Mesendoderm (in vitro differentiated cells): Measurements from ENCODE around the gene LETM1.

Source experiments
- DNase-seq: peaks from one replicate; pipeline ENCODE4 v3.0.0; 2013
- H2AK5ac ChIP-seq: 2 replicates; pipeline ENCODE4 v1.6.1; 2013; ENCODE audit warnings: low read length, inconsistent platforms
- H2BK120ac ChIP-seq: 2 replicates; pipeline ENCODE4 v1.6.1; 2013; ENCODE audit warnings: low read depth, mild to moderate bottlenecking, low read length, moderate library complexity, mixed read lengths
- H2BK15ac ChIP-seq: replicated peaks from 2 replicates; pipeline ENCODE4 v1.6.1; 2013; ENCODE audit warnings: low read depth, mild to moderate bottlenecking, moderate library complexity
- H2BK5ac ChIP-seq: 2 replicates; pipeline ENCODE4 v1.6.1; 2013; ENCODE audit warnings: low read length, inconsistent platforms
- H3K18ac ChIP-seq: 2 replicates; pipeline ENCODE4 v1.6.1; 2013; ENCODE audit warnings: mild to moderate bottlenecking, low read length, mixed read lengths
- H3K23ac ChIP-seq: one replicate; pipeline ENCODE4 v1.6.1; 2013; ENCODE audit warnings: low read length
- H3K27ac ChIP-seq: 2 replicates; pipeline ENCODE4 v1.5.1; 2013; ENCODE audit warnings: low read depth, mild to moderate bottlenecking, inconsistent platforms, low read length, moderate library complexity
- H3K27me3 ChIP-seq: 2 replicates; pipeline ENCODE4 v1.6.1; 2013; ENCODE audit warnings: low read length, control low read depth, mild to moderate bottlenecking, inconsistent platforms; ENCODE audit not compliant: insufficient read depth, poor library complexity
- H3K36me3 ChIP-seq: 2 replicates; pipeline ENCODE4 v1.6.1; 2013; ENCODE audit warnings: low read length, inconsistent platforms; ENCODE audit not compliant: control insufficient read depth, insufficient read depth
- H3K4ac ChIP-seq: one replicate; pipeline ENCODE4 v1.6.1; 2013; ENCODE audit warnings: low read depth, mild to moderate bottlenecking, low read length, moderate library complexity
- H3K4me1 ChIP-seq: 2 replicates; pipeline ENCODE4 v1.6.1; 2013; ENCODE audit warnings: low read depth, low read length, inconsistent platforms; ENCODE audit not compliant: control insufficient read depth
- H3K4me2 ChIP-seq: 2 replicates; pipeline ENCODE4 v1.6.1; 2013; ENCODE audit warnings: low read length
- H3K4me3 ChIP-seq: 2 replicates; pipeline ENCODE4 v1.5.1; 2013; ENCODE audit warnings: mild to moderate bottlenecking, low read length
- H3K56ac ChIP-seq: one replicate; pipeline ENCODE4 v1.6.1; 2013; ENCODE audit warnings: low read length
- H3K79me1 ChIP-seq: 2 replicates; pipeline ENCODE4 v1.6.1; 2013; ENCODE audit warnings: low read length, inconsistent platforms
- H3K79me2 ChIP-seq: 2 replicates; pipeline ENCODE4 v1.6.1; 2013; ENCODE audit warnings: mild to moderate bottlenecking, low read length; ENCODE audit not compliant: control insufficient read depth, insufficient read depth
- H3K9ac ChIP-seq: 2 replicates; pipeline ENCODE4 v1.6.1; 2013; ENCODE audit warnings: low read length, inconsistent platforms
- H4K5ac ChIP-seq: one replicate; pipeline ENCODE4 v1.6.1; 2013; ENCODE audit warnings: low read length
- H4K8ac ChIP-seq: one replicate; pipeline ENCODE4 v1.6.1; 2013; ENCODE audit warnings: low read depth, mild to moderate bottlenecking, control low read depth, low read length, moderate library complexity
- WGBS: extraction: QIAGEN DNeasy Blood & Tissue Kit; methylation state at CpG from one replicate; pipeline ENCODE4 v1.1.7; 2013; ENCODE audit warnings: low lambda C conversion rate, missing lambda C conversion rate; ENCODE audit not compliant: insufficient coverage; ENCODE audit errors: extremely low coverage; 5-methylcytosine and 5-hydroxymethylcytosine counted together

The LETM1 gene

DNA sequence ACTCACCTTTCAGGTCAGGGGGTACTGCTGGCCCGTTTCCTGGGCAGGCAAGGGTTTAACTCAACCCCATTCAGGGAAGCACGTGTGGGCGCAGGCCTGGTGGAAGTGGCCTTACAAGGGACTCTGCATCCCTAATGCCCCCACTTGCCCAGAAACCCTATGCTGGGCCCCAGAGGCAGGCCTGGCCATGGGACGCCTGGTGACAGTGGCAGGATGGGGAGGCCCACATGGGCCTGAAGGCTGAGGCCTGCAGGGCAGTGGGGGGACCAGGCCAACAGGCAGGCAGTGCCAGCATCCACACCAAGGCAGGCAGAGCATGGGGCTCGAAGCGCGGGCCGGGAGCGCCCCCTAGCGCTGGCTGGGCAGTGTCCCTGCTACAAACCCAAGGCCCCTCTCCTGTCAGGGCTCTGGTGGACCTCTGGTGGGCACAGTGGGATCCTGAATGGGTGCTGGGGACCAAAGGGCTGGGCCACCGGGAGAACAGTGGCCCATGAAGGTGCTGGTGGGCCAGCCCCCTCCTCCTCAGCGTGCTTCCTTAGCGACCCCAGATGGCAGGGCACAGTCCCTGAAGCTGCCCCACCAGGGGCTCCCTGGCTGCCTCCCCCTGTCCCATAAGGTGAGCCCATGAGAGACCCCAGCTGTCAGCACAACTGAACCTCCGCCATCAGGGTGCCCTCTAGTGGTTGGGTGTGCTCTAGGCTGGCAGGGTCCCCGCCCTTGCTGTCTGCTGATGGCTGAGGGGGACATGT, 46.0 kb downstream of the LETM1 start:
- H3K4ac ChIP-seq = no peak overlapping the region
- H3K56ac ChIP-seq = no peak overlapping the region
- no peak overlapping the region for H2BK120ac ChIP-seq
- peak; percentile 89 for DNase-seq
- H4K8ac ChIP-seq = no peak overlapping the region
- no peak overlapping the region for H3K18ac ChIP-seq
- peaks cover 9% of the 10 kb centered on the region for H3K36me3 ChIP-seq
- H2BK15ac ChIP-seq = no peak overlapping the region
- no peak overlapping the region for H3K4me2 ChIP-seq
- no peak overlapping the region for H3K9ac ChIP-seq
- no peaks in the 10 kb centered on the region for H3K79me2 ChIP-seq
- H2BK5ac ChIP-seq = no peak overlapping the region
- WGBS = no CpG with 5 or more reads among the region's 15 CpGs
- no peak overlapping the region for H3K23ac ChIP-seq
- H3K27ac ChIP-seq = no peak overlapping the region
- no peaks in the 10 kb centered on the region for H3K4me1 ChIP-seq
- no peak overlapping the region for H3K4me3 ChIP-seq
- H3K79me1 ChIP-seq = no peaks in the 10 kb centered on the region
- H3K27me3 ChIP-seq = no peaks in the 10 kb centered on the region
- no peak overlapping the region for H2AK5ac ChIP-seq
- H4K5ac ChIP-seq = no peak overlapping the region

DNA sequence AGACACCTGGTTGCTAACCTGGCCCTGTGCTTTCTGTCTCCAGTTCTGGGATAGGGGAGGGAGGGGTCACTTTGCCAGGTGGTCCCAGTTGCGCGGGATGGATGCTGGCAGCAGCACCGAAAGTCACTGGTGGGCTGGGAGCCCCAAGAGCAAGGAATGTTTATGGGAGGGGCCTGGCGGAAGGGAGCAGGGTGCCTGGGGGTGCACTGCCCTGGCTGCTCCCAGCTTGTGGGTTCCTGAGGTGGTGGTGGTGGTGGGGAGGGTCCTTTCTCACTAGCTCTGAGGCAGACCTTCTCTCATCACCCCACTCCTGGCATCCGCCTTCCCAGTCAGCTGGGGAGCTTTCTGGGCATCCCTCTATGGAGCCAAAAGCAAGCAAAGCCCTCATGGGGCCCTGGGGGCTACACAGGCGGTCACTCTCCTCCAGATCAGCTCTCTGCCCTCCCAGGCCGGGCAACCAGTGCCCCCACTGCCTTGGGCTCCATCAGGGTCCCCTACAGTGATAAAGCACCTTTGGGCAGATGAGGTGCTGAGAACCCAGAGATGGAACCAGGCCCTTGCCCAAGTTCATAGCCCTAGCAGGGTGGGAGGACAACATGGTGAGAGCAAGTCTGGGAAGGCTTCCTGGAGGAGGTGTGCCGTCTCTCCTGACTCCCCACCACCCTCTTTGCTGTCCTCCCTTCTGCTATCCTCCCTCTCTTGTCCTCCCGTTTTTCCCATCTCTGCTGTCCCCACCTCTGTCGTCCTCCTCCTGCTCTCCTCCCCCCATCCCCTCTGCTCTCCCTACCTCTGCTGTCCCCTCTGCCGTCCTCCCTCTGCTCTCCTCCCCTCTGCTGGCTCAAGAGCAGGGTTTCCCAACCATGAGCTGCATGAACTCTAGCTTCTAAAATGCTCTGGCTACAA, 46.9 kb downstream of the LETM1 start:
- WGBS = no CpG with 5 or more reads among the region's 11 CpGs
- H3K79me2 ChIP-seq = no peaks in the 10 kb centered on the region
- H2BK5ac ChIP-seq = no peak overlapping the region
- no peak overlapping the region for H4K5ac ChIP-seq
- H3K4me1 ChIP-seq = no peaks in the 10 kb centered on the region
- H3K27me3 ChIP-seq = no peaks in the 10 kb centered on the region
- no peak for DNase-seq
- no peak overlapping the region for H3K56ac ChIP-seq
- no peak overlapping the region for H2AK5ac ChIP-seq
- H4K8ac ChIP-seq = no peak overlapping the region
- H3K4ac ChIP-seq = no peak overlapping the region
- no peaks in the 10 kb centered on the region for H3K79me1 ChIP-seq
- H3K9ac ChIP-seq = no peak overlapping the region
- no peak overlapping the region for H2BK15ac ChIP-seq
- no peak overlapping the region for H3K4me2 ChIP-seq
- no peak overlapping the region for H3K18ac ChIP-seq
- H2BK120ac ChIP-seq = no peak overlapping the region
- no peak overlapping the region for H3K23ac ChIP-seq
- no peak overlapping the region for H3K4me3 ChIP-seq
- H3K36me3 ChIP-seq = peaks cover 7% of the 10 kb centered on the region
- H3K27ac ChIP-seq = no peak overlapping the region

DNA sequence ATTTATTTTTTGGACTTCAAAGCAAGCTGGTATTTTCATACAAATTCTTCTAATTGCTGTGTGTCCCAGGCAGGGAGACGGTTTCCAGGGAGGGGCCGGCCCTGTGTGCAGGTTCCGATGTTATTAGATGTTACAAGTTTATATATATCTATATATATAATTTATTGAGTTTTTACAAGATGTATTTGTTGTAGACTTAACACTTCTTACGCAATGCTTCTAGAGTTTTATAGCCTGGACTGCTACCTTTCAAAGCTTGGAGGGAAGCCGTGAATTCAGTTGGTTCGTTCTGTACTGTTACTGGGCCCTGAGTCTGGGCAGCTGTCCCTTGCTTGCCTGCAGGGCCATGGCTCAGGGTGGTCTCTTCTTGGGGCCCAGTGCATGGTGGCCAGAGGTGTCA, 47.6 kb downstream of the LETM1 start:
- Histone ChIP-seq H4K5ac (no peak overlapping the region), H2BK5ac (no peak overlapping the region), H2BK15ac (no peak overlapping the region), H3K4me3 (no peak overlapping the region), H2BK120ac (no peak overlapping the region), H3K79me2 (no peaks in the 10 kb centered on the region), H3K36me3 (peaks cover 5% of the 10 kb centered on the region), H3K23ac (no peak overlapping the region), H3K56ac (no peak overlapping the region), H3K4me1 (no peaks in the 10 kb centered on the region), H3K9ac (no peak overlapping the region), H3K18ac (no peak overlapping the region), H3K27me3 (no peaks in the 10 kb centered on the region), H4K8ac (no peak overlapping the region), H3K79me1 (no peaks in the 10 kb centered on the region), H3K4me2 (no peak overlapping the region), H3K27ac (no peak overlapping the region), H3K4ac (no peak overlapping the region), H2AK5ac (no peak overlapping the region)
- no peak for DNase-seq
- WGBS = no CpG with 5 or more reads among the region's 6 CpGs

DNA sequence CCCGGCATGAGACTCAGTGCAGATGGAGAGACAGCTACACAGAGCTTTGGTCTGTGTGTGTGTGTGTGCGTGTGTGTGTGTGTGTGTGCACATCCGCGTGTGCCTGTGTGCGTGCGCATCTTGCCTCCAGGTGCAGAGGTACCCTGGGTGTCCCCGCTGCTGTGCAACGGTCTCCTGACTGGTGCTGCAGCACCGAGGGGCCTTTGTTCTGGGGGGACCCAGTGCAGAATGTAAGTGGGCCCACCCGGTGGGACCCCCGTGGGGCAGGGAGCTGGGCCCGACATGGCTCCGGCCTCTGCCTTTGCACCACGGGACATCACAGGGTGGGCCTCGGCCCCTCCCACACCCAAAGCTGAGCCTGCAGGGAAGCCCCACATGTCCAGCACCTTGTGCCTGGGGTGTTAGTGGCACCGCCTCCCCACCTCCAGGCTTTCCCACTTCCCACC, 48.6 kb downstream of the LETM1 start:
- no peak overlapping the region for H3K27ac ChIP-seq
- DNase-seq = no peak
- H3K4me2 ChIP-seq = no peak overlapping the region
- H3K36me3 ChIP-seq = peaks cover 5% of the 10 kb centered on the region
- H2BK15ac ChIP-seq = no peak overlapping the region
- no CpG with 5 or more reads among the region's 16 CpGs for WGBS
- no peak overlapping the region for H4K5ac ChIP-seq
- no peak overlapping the region for H3K56ac ChIP-seq
- no peak overlapping the region for H3K23ac ChIP-seq
- no peak overlapping the region for H4K8ac ChIP-seq
- no peaks in the 10 kb centered on the region for H3K4me1 ChIP-seq
- no peak overlapping the region for H2BK120ac ChIP-seq
- no peak overlapping the region for H3K9ac ChIP-seq
- no peak overlapping the region for H2AK5ac ChIP-seq
- H3K79me1 ChIP-seq = no peaks in the 10 kb centered on the region
- no peak overlapping the region for H3K18ac ChIP-seq
- no peaks in the 10 kb centered on the region for H3K79me2 ChIP-seq
- H3K4me3 ChIP-seq = no peak overlapping the region
- H3K4ac ChIP-seq = no peak overlapping the region
- H2BK5ac ChIP-seq = no peak overlapping the region
- no peaks in the 10 kb centered on the region for H3K27me3 ChIP-seq

DNA sequence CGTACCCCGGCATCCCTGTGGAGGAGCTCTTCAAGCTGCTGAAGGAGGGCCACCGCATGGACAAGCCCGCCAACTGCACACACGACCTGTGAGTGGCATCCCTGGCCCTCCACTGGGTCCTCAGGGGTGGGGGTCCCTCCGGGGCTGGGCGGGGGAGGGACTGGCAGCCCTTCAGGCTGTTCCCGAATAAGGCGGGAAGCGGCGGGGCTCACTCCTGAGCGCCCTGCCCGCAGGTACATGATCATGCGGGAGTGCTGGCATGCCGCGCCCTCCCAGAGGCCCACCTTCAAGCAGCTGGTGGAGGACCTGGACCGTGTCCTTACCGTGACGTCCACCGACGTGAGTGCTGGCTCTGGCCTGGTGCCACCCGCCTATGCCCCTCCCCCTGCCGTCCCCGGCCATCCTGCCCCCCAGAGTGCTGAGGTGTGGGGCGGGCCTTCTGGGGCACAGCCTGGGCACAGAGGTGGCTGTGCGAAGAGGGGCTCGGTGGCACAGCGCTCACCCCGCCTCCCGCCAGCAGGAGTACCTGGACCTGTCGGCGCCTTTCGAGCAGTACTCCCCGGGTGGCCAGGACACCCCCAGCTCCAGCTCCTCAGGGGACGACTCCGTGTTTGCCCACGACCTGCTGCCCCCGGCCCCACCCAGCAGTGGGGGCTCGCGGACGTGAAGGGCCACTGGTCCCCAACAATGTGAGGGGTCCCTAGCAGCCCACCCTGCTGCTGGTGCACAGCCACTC, 49.2 kb downstream of the LETM1 start:
- WGBS = no CpG with 5 or more reads among the region's 41 CpGs
- H3K4ac ChIP-seq = no peak overlapping the region

More for the DNA sequence above, 49.2 kb downstream of the LETM1 start:
- Histone ChIP-seq H3K79me1 (no peaks in the 10 kb centered on the region), H2BK15ac (no peak overlapping the region), H3K23ac (no peak overlapping the region), H3K4me3 (no peak overlapping the region), H3K27me3 (no peaks in the 10 kb centered on the region), H4K5ac (no peak overlapping the region), H3K79me2 (no peaks in the 10 kb centered on the region), H3K9ac (no peak overlapping the region), H2BK120ac (no peak overlapping the region), H3K27ac (no peak overlapping the region), H3K36me3 (peaks cover 5% of the 10 kb centered on the region), H2AK5ac (no peak overlapping the region), H2BK5ac (no peak overlapping the region), H3K18ac (no peak overlapping the region), H3K4me2 (no peak overlapping the region), H3K4me1 (no peaks in the 10 kb centered on the region), H4K8ac (no peak overlapping the region), H3K56ac (no peak overlapping the region)
- no peak for DNase-seq
